ENCODE results near the gene MYH7B.

The MYH7B gene

DNA sequence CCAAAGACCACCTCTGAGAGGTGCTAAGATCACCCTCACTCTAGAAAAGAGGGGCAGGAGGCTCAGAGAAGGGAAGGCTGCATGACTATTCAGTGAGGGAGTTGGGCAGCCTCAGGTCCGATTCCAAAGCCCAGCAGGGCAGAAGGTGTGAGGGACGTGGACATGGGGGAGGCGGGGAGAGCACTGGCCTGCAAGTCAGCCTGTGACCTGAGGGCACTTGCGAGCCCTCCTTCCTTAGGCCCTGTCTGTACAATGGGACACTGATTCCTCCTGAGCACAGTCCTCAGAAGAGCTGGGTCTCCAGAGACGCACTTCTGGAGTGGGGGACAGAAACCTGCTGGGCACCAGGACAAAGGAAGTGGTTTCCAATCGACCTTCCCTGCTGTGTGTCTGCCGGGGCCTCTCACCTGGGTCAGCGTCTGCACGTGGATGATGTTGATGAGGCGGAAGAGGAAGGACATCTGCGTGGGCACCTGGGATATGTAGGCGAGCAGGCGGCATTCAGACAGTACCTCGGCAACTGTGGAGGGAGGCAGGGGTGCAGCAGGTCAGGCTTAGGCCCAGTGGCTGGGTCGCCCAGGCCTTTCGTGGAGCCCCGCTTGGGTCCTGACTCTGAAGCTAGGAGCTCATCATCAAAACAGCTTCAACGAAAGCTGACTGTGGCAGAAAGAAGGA, 48.5 kb downstream of the MYH7B start:
- DNase-seq (ENCODE audit: low read depth in 2 of 2, low spot score in 1 of 2) = no peak

GRCh38 chr20:35004749-35005462, 49.2 kb downstream of the MYH7B start:
- DNase-seq (ENCODE audit: low read depth in 2 of 2, low spot score in 1 of 2) = no peak

All from stimulated activated CD8-positive, alpha-beta memory T cell treated with anti-CD3 and anti-CD28 coated beads, Interleukin-4, amount 100 ng/mL, for 4 hours (primary cell).